A549 (cell line): ENCODE measurements around the gene TJP3. TPM values are rescaled to one million over a fixed set of nuclear protein-coding genes. Genes with fewer than 3 reads are reported as not detected.

ENCODE experiments used
- ATAC-seq, 2 experiments: fragments of 200-7000 bp in 1 of 2; fragments of >200 bp in 1 of 2; cut with Nextera tagmentation in 1 of 2; cut with Tn5 transposase in 1 of 2; 3 replicates each; pipeline versions ENCODE4 v1.8.0 to v1.9.1; 2018 to 2020; ENCODE audit warnings: mild to moderate bottlenecking in 1 of 2, moderate library complexity in 1 of 2
- CTCF ChIA-PET: fragments of 300-600 bp; sonication (Branson Sonifier 250); formaldehyde crosslinking; extraction: SDS; loops from one replicate; lab custom pipeline; 2021; ENCODE audit warnings: antibody characterized with exemption, inconsistent platforms; lab: Yijun Ruan, JAX
- POLR2A ChIA-PET: fragments of 350-600 bp; formaldehyde crosslinking; extraction: SDS; loops from one replicate; lab custom pipeline; 2021; ENCODE audit warnings: antibody characterized with exemption, inconsistent platforms; lab: Yijun Ruan, JAX
- DNase-seq, 2 experiments: peaks; one replicate each; pipeline versions ENCODE4 v3.0.0 to v3.0.0-alpha.2; 2011 to 2016; ENCODE audit warnings: low read depth in 1 of 2, low spot score in 1 of 2
- FAIRE-seq: peaks from 2 replicates; lab custom pipeline; 2011; peaks lifted over from hg19 to GRCh38; lab: Jason Lieb, UNC
- H3K27ac ChIP-seq, 2 experiments: fragments of >200 bp; sonication (Bioruptor Twin); formaldehyde crosslinking; 3 replicates each; pipeline ENCODE4 v1.5.1; 2016 to 2017
- H3K4me1 ChIP-seq: fragments of >200 bp; sonication (Bioruptor Twin); formaldehyde crosslinking; 3 replicates; pipeline ENCODE4 v1.6.1; 2016
- H3K4me2 ChIP-seq: fragments of >200 bp; sonication (Bioruptor Twin); formaldehyde crosslinking; 3 replicates; pipeline ENCODE4 v1.6.1; 2016
- H3K4me3 ChIP-seq: fragments of >200 bp; sonication (Bioruptor Twin); formaldehyde crosslinking; 3 replicates; pipeline ENCODE4 v1.5.1; 2016
- H3K9me3 ChIP-seq: fragments of >200 bp; sonication (Bioruptor Twin); formaldehyde crosslinking; 3 replicates; pipeline ENCODE4 v1.6.1; 2016
- BCL3 ChIP-seq: fragments of >200 bp; sonication (Bioruptor Twin); formaldehyde crosslinking; IDR thresholded peaks from 3 replicates; pipeline ENCODE4 v1.6.1; 2016
- CEBPB ChIP-seq, 2 experiments: fragments of >200 bp in 1 of 2; sonication (Bioruptor Twin) in 1 of 2; formaldehyde crosslinking in 1 of 2; IDR thresholded peaks; 2 replicates each; pipeline ENCODE4 v1.6.1; 2012 to 2016
- CHD4 ChIP-seq: fragments of 200-600 bp; sonication (generic); IDR thresholded peaks from 2 replicates; pipeline ENCODE4 v1.6.1; 2016; ENCODE audit warnings: antibody characterized with exemption, mild to moderate bottlenecking, borderline replicate concordance
- E2F6 ChIP-seq: IDR thresholded peaks from 2 replicates; pipeline ENCODE4 v1.6.1; 2012; ENCODE audit warnings: low read depth, borderline replicate concordance
- EHF ChIP-seq: fragments of 250-450 bp; sonication (Bioruptor Pico); IDR thresholded peaks from 2 replicates; pipeline ENCODE4 v1.5.0; 2020; ENCODE audit warnings: mild to moderate bottlenecking
- FOSL2 ChIP-seq, 2 experiments: fragments of 450-650 bp in 1 of 2; fragments of >200 bp in 1 of 2; sonication (Bioruptor Twin) in 1 of 2; formaldehyde crosslinking; IDR thresholded peaks; 2 replicates each; pipeline versions ENCODE4 v1.5.0 to v1.6.1; 2016 to 2020; ENCODE audit warnings: mild to moderate bottlenecking in 1 of 2, moderate library complexity in 1 of 2
- GATA3 ChIP-seq: IDR thresholded peaks from 2 replicates; pipeline ENCODE4 v1.6.1; 2012; ENCODE audit warnings: borderline replicate concordance
- HOXB5 ChIP-seq: fragments of 250-450 bp; sonication (Bioruptor Pico); IDR thresholded peaks from 2 replicates; pipeline ENCODE4 v1.5.0; 2020; ENCODE audit warnings: mild to moderate bottlenecking, moderate library complexity
- JUN ChIP-seq, 2 experiments: fragments of >200 bp; sonication (Bioruptor Twin); formaldehyde crosslinking; IDR thresholded peaks; 2 replicates in 1 of 2; 3 replicates in 1 of 2; pipeline ENCODE4 v1.6.1; 2016 to 2017
- JUNB ChIP-seq: fragments of >200 bp; sonication (Bioruptor Twin); formaldehyde crosslinking; IDR thresholded peaks from 2 replicates; pipeline ENCODE4 v1.6.1; 2016
- MAX ChIP-seq: IDR thresholded peaks from 2 replicates; pipeline ENCODE4 v1.6.1; 2012
- MAZ ChIP-seq: fragments of 150-350 bp; IDR thresholded peaks from 2 replicates; pipeline ENCODE4 v1.6.1; 2014; ENCODE audit warnings: antibody characterized with exemption, low read depth, low read length, borderline replicate concordance
- NPAS2 ChIP-seq: fragments of 250-450 bp; sonication (Bioruptor Pico); IDR thresholded peaks from 2 replicates; pipeline ENCODE4 v1.8.0; 2022; ENCODE audit warnings: mild to moderate bottlenecking, moderate library complexity, borderline replicate concordance
- NR3C1 ChIP-seq: fragments of >200 bp; sonication (Bioruptor Twin); formaldehyde crosslinking; IDR thresholded peaks from 3 replicates; pipeline ENCODE4 v1.6.1; 2017
- PHF8 ChIP-seq: fragments of 200-600 bp; sonication (generic); IDR thresholded peaks from 2 replicates; pipeline ENCODE4 v1.6.1; 2016; ENCODE audit warnings: low read depth, mild to moderate bottlenecking, antibody characterized with exemption, moderate library complexity, borderline replicate concordance
- POLR2AphosphoS2 ChIP-seq: conservative IDR thresholded peaks from 2 replicates; pipeline ENCODE4 v1.6.1; 2012; ENCODE audit warnings: low read length, improper control_type of control experiment, inconsistent platforms
- RAD21 ChIP-seq, 2 experiments: fragments of >200 bp in 1 of 2; sonication (Bioruptor Twin) in 1 of 2; formaldehyde crosslinking in 1 of 2; IDR thresholded peaks in 1 of 2; conservative IDR thresholded peaks in 1 of 2; 2 replicates in 1 of 2; 3 replicates in 1 of 2; pipeline ENCODE4 v1.6.1; 2012 to 2018; ENCODE audit warnings: inconsistent platforms in 1 of 2
- RARB ChIP-seq: fragments of 250-450 bp; sonication (Bioruptor Pico); IDR thresholded peaks from 2 replicates; pipeline ENCODE4 v1.8.0; 2021; ENCODE audit warnings: mild to moderate bottlenecking, moderate library complexity
- RCOR1 ChIP-seq: fragments of 150-350 bp; IDR thresholded peaks from 2 replicates; pipeline ENCODE4 v1.6.1; 2014; ENCODE audit warnings: antibody characterized with exemption, low read length, low read depth
- REST ChIP-seq: fragments of 200-600 bp; sonication (generic); IDR thresholded peaks from 2 replicates; pipeline ENCODE4 v1.6.1; 2016; ENCODE audit warnings: antibody characterized with exemption, mild to moderate bottlenecking, moderate library complexity
- SREBF2 ChIP-seq: fragments of 450-650 bp; IDR thresholded peaks from 2 replicates; pipeline ENCODE4 v1.6.1; 2014; ENCODE audit warnings: mild to moderate bottlenecking, moderate library complexity
- TFCP2L1 ChIP-seq: fragments of 250-450 bp; sonication (Bioruptor Pico); IDR thresholded peaks from 2 replicates; pipeline ENCODE4 v1.5.0; 2021; ENCODE audit warnings: mild to moderate bottlenecking
- ZNF302 ChIP-seq: fragments of 250-450 bp; sonication (Bioruptor Pico); IDR thresholded peaks from 2 replicates; pipeline ENCODE4 v1.9.0; 2021; ENCODE audit warnings: inconsistent platforms, mild to moderate bottlenecking, moderate library complexity
- WGBS: methylation state at CpG from one replicate; pipeline ENCODE4 v1.1.6; 2017; ENCODE audit errors: missing lambda C conversion rate; 5-methylcytosine and 5-hydroxymethylcytosine counted together
- polyA plus RNA-seq, 4 experiments: library from polyadenylated mRNA; depleted of rRNA in 3 of 4; stranded (reverse); fragments of >200 nt; fragmentation: RNase III in 1 of 4; extraction: RNeasy Plus Mini Kit Qiagen cat#74134 plus additional on column Dnase treatment in 1 of 4; gene quantifications; 2 replicates in 3 of 4; 3 replicates in 1 of 4; pipeline ENCODE4 v1.2.3, GENCODE V29; 2011 to 2017

The TJP3 gene
- polyA plus RNA-seq, 2 of the 4 experiments (the other 2 are of a cell fraction), result 1.5 to 2.3 TPM

GRCh38 chr19:3759482-3760254, 51.5 kb downstream of the TJP3 start:
- no peak overlapping the region for H3K4me2 ChIP-seq
- no peak for TF ChIP-seq GATA3
- H3K9me3 ChIP-seq, result no peaks in the 10 kb centered on the region
- H3K4me1 ChIP-seq, result peaks cover 9% of the 10 kb centered on the region; the same call in 2 of the 3 replicates
- DNase-seq (no peak), ATAC-seq (no peak), FAIRE-seq (no peak)
- WGBS, result 91% methylated on average over 10 of the region's 19 CpGs
- ChIA-PET POLR2A (no interaction called here), CTCF (interaction anchor here (0.6 to 1.7 kb wide), 3 partner anchors 33 to 448 kb away, joined by 3 to 4 read pairs (median 4); no protein-coding TSS in a partner anchor)
- H3K27ac ChIP-seq, result no peak overlapping the region
- no peak overlapping the region for H3K4me3 ChIP-seq

GRCh38 chr19:3760871-3761361, 52.7 kb downstream of the TJP3 start:
- TF ChIP-seq SREBF2, result no peak
- TF ChIP-seq BCL3, result no peak
- TF ChIP-seq EHF, result no peak
- no peak for TF ChIP-seq RAD21 (conservative IDR thresholded peaks at IDR 0.05 in 1 of 2, IDR thresholded peaks at IDR 0.05 in 1 of 2)
- no peak for TF ChIP-seq FOSL2 (IDR thresholded peaks at IDR 0.05)
- TF ChIP-seq FOSL2 (CRISPR knock-in tag; IDR thresholded peaks at IDR 0.05), result no peak
- no peak for TF ChIP-seq E2F6
- no peak for TF ChIP-seq JUNB
- no peak for TF ChIP-seq HOXB5
- POLR2A ChIA-PET, result interaction anchor here (0.5 kb wide), 1 partner anchor 10 kb away, joined by 3 read pairs; no protein-coding TSS in a partner anchor
- FAIRE-seq, result no peak
- H3K4me1 ChIP-seq, result peaks cover 9% of the 10 kb centered on the region; the same call in 2 of the 3 replicates
- peak overlapping the region; percentile 89 to 94 for H3K27ac ChIP-seq
- H3K9me3 ChIP-seq, result no peaks in the 10 kb centered on the region
- whole genome bisulfite sequencing, result 33% methylated on average over 7 of the region's 7 CpGs
- ATAC-seq, result no peak
- CTCF ChIA-PET, result interaction anchor here (0.6 to 1.9 kb wide), 7 partner anchors 8 to 99 kb away, joined by 3 to 7 read pairs (median 4); no protein-coding TSS in a partner anchor
- peak overlapping the region; percentile 88 for H3K4me3 ChIP-seq
- peak overlapping the region; percentile 90 for H3K4me2 ChIP-seq
- DNase-seq, result no peak

- ChIA-PET CTCF (interaction anchor here (0.6 to 1.9 kb wide), 13 partner anchors 8 to 100 kb away, joined by 3 to 7 read pairs (median 3); no protein-coding TSS in a partner anchor), POLR2A (interaction anchor here (0.6 to 1.4 kb wide), 2 partner anchors 14 to 802 kb away, joined by 5 to 9 read pairs; no protein-coding TSS in a partner anchor)
- WGBS, result 6% methylated on average over 29 of the region's 45 CpGs
- Histone ChIP-seq H3K27ac (peak within 1 kb of the TSS; percentile 95 to 97), H3K9me3 (no peaks in the 10 kb centered on the region), H3K4me1 (peaks cover 9% of the 10 kb centered on the region; the same call in 2 of the 3 replicates), H3K4me2 (peak within 1 kb of the TSS; percentile 90), H3K4me3 (peak within 1 kb of the TSS; percentile 88)
- DNase-seq (peak; percentile 69 to 88), ATAC-seq (peak; percentile 60 to 73), FAIRE-seq (no peak)
- 0 out of 5 replicates have a peak, but pooled peaks of 1 of the 2 experiments have one; percentile 26 for TF ChIP-seq JUN (IDR thresholded peaks at IDR 0.05)
- no peak for TF ChIP-seq REST
- peak; percentile 36; the same call in 1 of the 2 replicates for TF ChIP-seq PHF8
- TF ChIP-seq GATA3, result no peak
- no peak for TF ChIP-seq RCOR1
- TF ChIP-seq NPAS2 (CRISPR knock-in tag), result no peak
- TF ChIP-seq JUNB, result no peak
- no peak for TF ChIP-seq RARB
- peak; percentile 57; the same call in 1 of the 2 replicates for TF ChIP-seq CHD4
- TF ChIP-seq BCL3, result 0 out of 3 replicates have a peak, but pooled peaks have one; percentile 39
- no peak for TF ChIP-seq CEBPB (IDR thresholded peaks at IDR 0.05)
- no peak for TF ChIP-seq ZNF302 (CRISPR knock-in tag)
- TF ChIP-seq TFCP2L1 (CRISPR knock-in tag), result no peak
- TF ChIP-seq POLR2AphosphoS2, result no peak
- peak; percentile 52 for TF ChIP-seq MAX
- no peak for TF ChIP-seq MAZ
- no peak for TF ChIP-seq NR3C1
Measured at GRCh38 chr19:3761382-3762129, 53.4 kb downstream of the TJP3 start, which contains the start of gene APBA3. Gene APBA3, minus strand, starts transcription at chr19:3761692. Its CDS starts 1,428 bp downstream, at chr19:3760264.
